HG02885 (cell line): ENCODE data around the gene APOL2.
"Not testable (repeated sequence)": the region's sequence is repeated elsewhere in the genome, so short reads cannot be mapped to it uniquely, and the experiment has no call there.

ENCODE experiments used
- ATAC-seq: cut with Tn5 transposase; IDR thresholded peaks from one replicate; pipeline ENCODE4 v1.9.1; 2021; ENCODE audit warnings: mild to moderate bottlenecking; ENCODE audit not compliant: unreplicated experiment, poor library complexity

The APOL2 gene

GRCh38 chr22:36244522-36245391 is 5.4 kb upstream of the APOL2 start:
- no peak for ATAC-seq

DNA sequence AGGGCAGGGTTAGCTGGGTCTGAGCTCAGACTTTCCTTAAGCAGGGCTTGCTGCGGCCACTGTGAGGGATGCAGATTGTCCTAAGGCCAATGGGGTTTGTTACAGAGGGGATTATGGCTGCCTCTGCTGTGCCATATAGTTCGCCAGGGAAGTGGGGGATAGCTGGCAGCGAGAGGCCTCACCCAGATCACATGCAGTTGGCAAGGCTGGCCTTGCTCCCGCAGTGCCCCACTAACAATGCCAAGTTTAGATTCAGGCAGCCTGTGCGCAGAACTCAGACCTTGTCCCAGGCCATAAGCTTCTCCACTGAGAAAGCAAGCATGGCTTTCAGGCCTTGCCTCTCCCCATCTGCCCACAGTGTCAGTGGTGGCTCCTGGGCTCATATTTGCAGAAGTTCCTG is 4.7 kb upstream of the APOL2 start:
- no peak for ATAC-seq

GRCh38 chr22:36239150-36239400 is 252 bp downstream of the APOL2 start:
- peak; percentile 14 for ATAC-seq

DNA sequence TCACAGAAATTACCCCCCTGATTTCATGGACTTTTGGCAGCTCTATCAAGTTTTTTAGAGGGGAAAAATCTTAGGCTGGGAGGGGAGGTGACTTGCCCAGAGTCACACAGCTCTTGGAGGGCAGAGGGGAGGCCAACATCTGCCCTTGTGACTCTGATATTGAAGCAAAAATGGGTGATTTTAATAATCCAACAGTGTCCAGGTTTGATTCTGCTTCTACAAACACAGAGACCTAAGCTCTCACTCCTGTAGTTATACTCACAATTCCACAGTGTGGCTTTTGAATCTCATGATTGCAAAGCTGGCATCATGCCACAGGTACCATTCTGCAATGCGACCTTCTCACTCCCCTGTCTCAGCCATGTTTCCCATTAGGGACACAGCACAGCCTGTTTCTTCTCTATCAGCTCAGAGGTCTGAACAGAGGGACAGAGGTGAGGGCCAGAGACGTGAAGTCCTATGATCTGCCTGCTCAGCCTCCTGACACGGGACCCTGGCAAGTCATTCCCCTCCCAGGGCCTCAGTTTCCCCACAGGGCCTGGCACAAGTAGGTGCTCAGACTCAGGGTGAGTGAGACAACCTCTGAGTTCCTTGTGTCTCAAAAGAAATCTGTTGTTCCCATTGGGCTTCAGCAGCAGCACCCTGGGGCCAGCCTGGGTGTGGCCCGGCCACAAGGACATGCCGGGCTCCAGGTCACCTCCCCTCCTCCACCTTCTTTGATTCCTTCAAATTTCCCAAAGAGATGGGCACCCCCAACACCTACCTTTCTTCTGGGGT is 766 bp downstream of the APOL2 start:
- ATAC-seq = no peak

- no peak for ATAC-seq
Observed at GRCh38 chr22:36237462-36238372, 1.6 kb downstream of the APOL2 start.

- no peak for ATAC-seq
Observed at GRCh38 chr22:36236388-36237319, 2.7 kb downstream of the APOL2 start.

GRCh38 chr22:36235585-36235984 is 3.7 kb downstream of the APOL2 start:
- no peak for ATAC-seq

- ATAC-seq = no peak
Observed at GRCh38 chr22:36234919-36235318, 4.4 kb downstream of the APOL2 start.

DNA sequence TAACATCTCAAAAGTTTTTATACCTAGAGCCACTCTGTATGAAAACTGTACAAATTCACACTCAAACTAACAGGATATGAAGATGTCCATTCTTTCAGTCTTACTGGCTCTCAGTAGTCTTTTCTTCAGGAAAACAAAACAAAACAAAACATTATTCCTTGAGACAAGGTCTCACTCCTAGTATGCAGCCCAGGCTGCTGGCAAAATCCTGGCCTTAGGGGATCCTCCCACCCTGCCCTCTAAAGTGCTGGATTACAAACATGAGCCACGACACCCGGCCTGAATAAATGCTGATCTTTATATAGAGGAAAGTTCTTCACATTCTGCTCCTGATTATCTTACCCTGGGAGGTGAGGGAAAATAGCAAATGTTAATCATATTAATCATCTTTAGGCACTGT is 5.1 kb downstream of the APOL2 start:
- no peak for ATAC-seq

- no peak for ATAC-seq
Observed at GRCh38 chr22:36233796-36234195, 5.5 kb downstream of the APOL2 start.

GRCh38 chr22:36232715-36233401 is 6.5 kb downstream of the APOL2 start:
- ATAC-seq = no peak

GRCh38 chr22:36231051-36231450 is 8.3 kb downstream of the APOL2 start:
- not testable (repeated sequence) for ATAC-seq

DNA sequence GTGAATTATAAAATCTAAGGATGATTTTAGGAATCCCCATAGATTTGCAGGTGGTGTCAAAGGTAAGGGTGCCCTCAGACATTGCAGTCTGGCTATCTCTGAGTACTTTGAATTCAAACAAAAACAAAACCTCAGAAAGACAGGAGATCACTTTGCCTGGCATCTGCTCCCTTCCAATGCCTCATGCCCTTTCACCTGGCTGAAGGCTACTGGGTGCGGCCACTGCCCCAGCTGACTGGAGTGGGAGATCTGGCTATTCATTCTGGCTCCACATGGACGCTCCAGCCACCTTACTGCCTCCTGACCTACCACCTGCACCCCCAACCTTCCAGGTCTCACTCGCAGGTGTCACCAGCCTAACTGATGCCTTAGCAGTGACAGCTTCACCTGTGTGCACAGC is 9.7 kb downstream of the APOL2 start:
- not testable (repeated sequence) for ATAC-seq

DNA sequence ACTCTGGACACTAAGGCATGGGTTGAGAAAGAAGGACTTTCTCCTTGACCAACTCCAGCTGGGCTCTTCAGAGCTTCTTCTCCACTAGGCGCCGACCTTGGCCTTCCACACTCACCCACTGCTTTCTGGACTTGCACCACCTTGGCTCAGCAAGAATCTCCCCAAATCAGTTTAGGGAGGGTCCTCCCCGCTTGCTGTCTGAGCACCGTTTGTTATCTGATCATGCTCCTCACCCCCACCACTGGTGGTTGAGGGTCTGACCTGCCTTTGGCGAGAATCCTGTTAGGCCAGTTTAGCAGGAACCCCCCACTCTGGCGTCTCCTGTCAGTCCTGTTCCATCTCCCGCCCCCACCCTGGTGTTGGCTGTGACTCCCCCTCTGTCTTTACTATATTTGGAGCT is 10.4 kb downstream of the APOL2 start:
- no peak for ATAC-seq

- ATAC-seq = not testable (repeated sequence)
Observed at GRCh38 chr22:36228369-36228768, 11.0 kb downstream of the APOL2 start.

- no peak for ATAC-seq
Observed at GRCh38 chr22:36227806-36228205, 11.5 kb downstream of the APOL2 start.

DNA sequence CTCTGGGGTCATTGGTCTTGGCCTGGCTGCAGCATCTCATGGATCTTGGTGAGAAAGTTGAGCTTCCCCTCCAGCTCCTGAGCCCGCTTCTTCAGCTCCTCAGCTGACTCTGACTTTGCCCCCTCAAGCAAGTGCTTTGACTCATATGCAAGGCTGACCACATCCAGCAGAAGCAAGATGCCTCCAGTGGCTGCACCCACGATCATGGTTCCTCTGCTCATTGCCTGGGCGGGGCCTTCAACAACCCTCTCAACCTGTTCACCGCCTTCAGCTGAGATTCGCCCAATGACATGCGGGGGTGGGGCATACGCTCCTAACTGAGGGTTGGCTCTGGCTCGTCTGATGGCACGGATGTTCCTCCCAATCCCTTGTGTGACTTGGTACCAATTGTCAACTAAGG is 11.9 kb downstream of the APOL2 start:
- no peak for ATAC-seq

- ATAC-seq = no peak
Observed at GRCh38 chr22:36226189-36226588, 13.1 kb downstream of the APOL2 start.

DNA sequence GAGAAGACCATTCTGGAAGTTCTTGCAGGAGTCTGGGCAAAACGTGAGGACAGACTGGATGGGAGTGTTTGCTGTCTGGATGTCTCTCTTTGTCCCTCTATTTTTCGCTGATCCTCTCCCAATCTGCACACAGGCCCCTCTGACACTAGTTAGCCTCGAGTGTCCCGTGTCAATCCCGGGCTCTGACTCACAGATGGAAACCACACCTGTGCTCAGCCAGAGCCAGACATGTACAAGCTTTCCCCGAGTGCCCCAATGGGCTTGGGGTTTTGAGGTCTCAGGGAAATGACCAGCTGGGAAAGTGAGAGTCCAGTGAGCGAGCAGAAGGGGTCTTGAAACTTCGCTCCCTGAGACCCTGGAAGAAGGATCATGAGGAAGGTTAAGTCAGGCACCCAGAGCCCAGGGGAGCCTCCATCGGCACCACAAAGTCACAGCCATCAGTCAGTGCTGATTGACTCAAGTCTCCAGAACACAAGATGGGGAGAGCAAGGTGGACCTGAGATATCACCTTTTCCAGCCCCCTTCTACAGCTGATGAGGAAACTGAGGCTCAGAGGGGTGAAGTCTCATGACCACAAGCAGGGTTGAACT is 13.9 kb downstream of the APOL2 start:
- ATAC-seq = no peak
